Naive thymus-derived CD8-positive, alpha-beta T cell (primary cell): ENCODE data around the gene KIF25. TPM values are rescaled to one million over a fixed set of nuclear protein-coding genes. Genes with fewer than 3 reads are reported as not detected.

ENCODE experiments used
- ATAC-seq, 2 donors: fragments of 150-1000 bp; cut with Tn5 transposase in 1 of 2; sonication (Bioruptor Pico), chemical (Tn5 transposase) in 1 of 2; 1 replicate in 1 of 2; 2 replicates in 1 of 2; pipeline ENCODE4 v1.10.0; 2021; ENCODE audit warnings: mild to moderate bottlenecking in 2 of 2, moderate library complexity in 2 of 2
- POLR2A ChIA-PET: fragments of 350-600 bp; sonication (Branson Sonifier 250); formaldehyde crosslinking; loops from one replicate; lab custom pipeline; 2021; ENCODE audit warnings: antibody characterized with exemption; lab: Charles Lee
- DNase-seq, 10 donors: peaks; one replicate each; pipeline versions ENCODE4 v3.0.0 to v3.0.0-alpha.2; 2020 to 2022
- H3K27ac Mint-ChIP-seq, 10 donors: one replicate each; pipeline ENCODE4 v1.8.0; 2020 to 2022; ENCODE audit warnings: mild to moderate bottlenecking in 10 of 10, mixed read lengths in 10 of 10, moderate library complexity in 4 of 10, inconsistent platforms in 1 of 10
- H3K27me3 Mint-ChIP-seq, 5 donors: one replicate each; pipeline ENCODE4 v1.8.0; 2021 to 2022; ENCODE audit warnings: mixed read lengths in 5 of 5
- H3K36me3 Mint-ChIP-seq, 3 donors: one replicate each; pipeline ENCODE4 v1.8.0; 2020 to 2022; ENCODE audit warnings: mixed read lengths in 3 of 3, mild to moderate bottlenecking in 2 of 3, inconsistent platforms in 1 of 3
- H3K4me1 Mint-ChIP-seq, 4 donors: one replicate each; pipeline ENCODE4 v1.8.0; 2021 to 2022; ENCODE audit warnings: mixed read lengths in 4 of 4
- H3K4me3 Mint-ChIP-seq, 10 donors: one replicate each; pipeline ENCODE4 v1.8.0; 2020 to 2022; ENCODE audit warnings: mild to moderate bottlenecking in 10 of 10, mixed read lengths in 10 of 10, moderate library complexity in 6 of 10, inconsistent platforms in 1 of 10
- H3K9me3 Mint-ChIP-seq, 9 donors: one replicate each; pipeline ENCODE4 v1.8.0; 2020 to 2022; ENCODE audit warnings: mixed read lengths in 9 of 9, mild to moderate bottlenecking in 3 of 9, inconsistent platforms in 1 of 9, moderate library complexity in 1 of 9
- polyA plus RNA-seq, 3 donors: library from polyadenylated mRNA; unstranded; fragments of 300-500 nt; fragmentation: Illumina TruSeq; gene quantifications; one replicate each; pipeline ENCODE4 v1.2.3, GENCODE V29; 2021
- total RNA-seq, 8 experiments: library from RNA in 2 of 8; stranded (reverse) in 2 of 8; gene quantifications; one replicate each; pipeline ENCODE4 v1.2.3 and lab custom pipeline; 2021 to 2026

KIF25 gene
- total and polyA plus RNA-seq, 5 experiments from 2014 or later, result not detected

GRCh38 chr6:168037856-168038255, 40.4 kb downstream of the KIF25 start:
- DNase-seq (no peak), ATAC-seq (no peak)
- H3K27me3 Mint-ChIP-seq, result peaks cover 17 to 54% (median 35%) of the 10 kb centered on the region in 5 donors
- H3K27ac Mint-ChIP-seq, result no peak overlapping the region
- peaks cover 0 to 16% (median 5%) of the 10 kb centered on the region in 4 donors for H3K4me1 Mint-ChIP-seq
- H3K36me3 Mint-ChIP-seq, result peaks cover 5 to 23% (median 15%) of the 10 kb centered on the region in 3 donors
- POLR2A ChIA-PET, result no interaction called here
- H3K9me3 Mint-ChIP-seq, result peaks cover 0 to 67% (median 19%) of the 10 kb centered on the region in 9 donors
- no peak overlapping the region for H3K4me3 Mint-ChIP-seq

GRCh38 chr6:168038576-168039140, 41.2 kb downstream of the KIF25 start:
- Mint-ChIP-seq H3K27ac (no peak overlapping the region), H3K36me3 (peaks cover 4 to 23% (median 15%) of the 10 kb centered on the region in 3 donors), H3K27me3 (peaks cover 13 to 49% (median 29%) of the 10 kb centered on the region in 5 donors), H3K4me3 (no peak overlapping the region), H3K9me3 (peaks cover 0 to 66% (median 19%) of the 10 kb centered on the region in 9 donors), H3K4me1 (peaks cover 0 to 16% (median 5%) of the 10 kb centered on the region in 4 donors)
- POLR2A ChIA-PET, result no interaction called here
- no peak for DNase-seq
- no peak for ATAC-seq

GRCh38 chr6:168039301-168039700, 41.8 kb downstream of the KIF25 start:
- Mint-ChIP-seq H3K27me3 (peaks cover 10 to 43% (median 25%) of the 10 kb centered on the region in 5 donors), H3K9me3 (peaks cover 0 to 64% (median 19%) of the 10 kb centered on the region in 9 donors), H3K4me3 (no peak overlapping the region), H3K4me1 (peaks cover 0 to 16% (median 5%) of the 10 kb centered on the region in 4 donors), H3K36me3 (peaks cover 2 to 23% (median 15%) of the 10 kb centered on the region in 3 donors), H3K27ac (no peak overlapping the region)
- DNase-seq, result no peak
- ATAC-seq, result no peak
- POLR2A ChIA-PET, result no interaction called here

GRCh38 chr6:168039849-168040248, 42.4 kb downstream of the KIF25 start:
- ATAC-seq, result no peak
- peaks cover 2 to 23% (median 13%) of the 10 kb centered on the region in 3 donors for H3K36me3 Mint-ChIP-seq
- POLR2A ChIA-PET, result no interaction called here
- H3K9me3 Mint-ChIP-seq, result peaks cover 0 to 64% (median 19%) of the 10 kb centered on the region in 9 donors
- H3K4me1 Mint-ChIP-seq, result peaks cover 0 to 15% (median 5%) of the 10 kb centered on the region in 4 donors
- H3K4me3 Mint-ChIP-seq, result no peak overlapping the region
- H3K27ac Mint-ChIP-seq, result no peak overlapping the region
- DNase-seq, result no peak
- peaks cover 6 to 37% (median 22%) of the 10 kb centered on the region in 5 donors for H3K27me3 Mint-ChIP-seq

- peaks cover 2 to 18% (median 12%) of the 10 kb centered on the region in 3 donors for H3K36me3 Mint-ChIP-seq
- H3K4me3 Mint-ChIP-seq, result no peak overlapping the region
- H3K27me3 Mint-ChIP-seq, result peaks cover 5 to 26% (median 14%) of the 10 kb centered on the region in 5 donors
- ATAC-seq (no peak), DNase-seq (no peak)
- peaks cover 0 to 4% (median 2%) of the 10 kb centered on the region in 4 donors for H3K4me1 Mint-ChIP-seq
- H3K27ac Mint-ChIP-seq, result no peak overlapping the region
- POLR2A ChIA-PET, result no interaction called here
- peaks cover 0 to 60% (median 19%) of the 10 kb centered on the region in 9 donors for H3K9me3 Mint-ChIP-seq
These were observed 43.5 kb downstream of the KIF25 start for GRCh38 chr6:168040856-168041496.

- ATAC-seq (no peak), DNase-seq (no peak)
- POLR2A ChIA-PET, result no interaction called here
- Mint-ChIP-seq H3K4me1 (no peaks in the 10 kb centered on the region), H3K9me3 (peaks cover 0 to 53% (median 19%) of the 10 kb centered on the region in 9 donors), H3K27ac (no peak overlapping the region), H3K4me3 (no peak overlapping the region), H3K36me3 (peaks cover 2 to 15% (median 7%) of the 10 kb centered on the region in 3 donors), H3K27me3 (peaks cover 0 to 19% (median 9%) of the 10 kb centered on the region in 5 donors)
These were observed 44.5 kb downstream of the KIF25 start for GRCh38 chr6:168041928-168042327.

- Mint-ChIP-seq H3K9me3 (peaks cover 0 to 46% (median 15%) of the 10 kb centered on the region in 9 donors), H3K4me1 (no peaks in the 10 kb centered on the region), H3K27ac (no peak overlapping the region), H3K4me3 (no peak overlapping the region), H3K36me3 (peaks cover 2 to 11% (median 5%) of the 10 kb centered on the region in 3 donors), H3K27me3 (peaks cover 0 to 12% (median 4%) of the 10 kb centered on the region in 5 donors)
- no peak for DNase-seq
- POLR2A ChIA-PET, result no interaction called here
- no peak for ATAC-seq
These were observed 45.1 kb downstream of the KIF25 start for GRCh38 chr6:168042426-168043192.

GRCh38 chr6:168043193-168043847, 45.8 kb downstream of the KIF25 start:
- no peak overlapping the region for H3K27ac Mint-ChIP-seq
- peaks cover 0 to 5% (median 0%) of the 10 kb centered on the region in 5 donors for H3K27me3 Mint-ChIP-seq
- no peak for ATAC-seq
- peaks cover 2 to 11% (median 4%) of the 10 kb centered on the region in 3 donors for H3K36me3 Mint-ChIP-seq
- DNase-seq, result no peak
- POLR2A ChIA-PET, result no interaction called here
- peaks cover 0 to 39% (median 12%) of the 10 kb centered on the region in 9 donors for H3K9me3 Mint-ChIP-seq
- H3K4me1 Mint-ChIP-seq, result no peaks in the 10 kb centered on the region
- H3K4me3 Mint-ChIP-seq, result no peak overlapping the region

- POLR2A ChIA-PET, result no interaction called here
- Mint-ChIP-seq H3K9me3 (peaks cover 0 to 33% (median 8%) of the 10 kb centered on the region in 9 donors), H3K4me1 (no peaks in the 10 kb centered on the region), H3K27ac (no peak overlapping the region), H3K27me3 (no peaks in the 10 kb centered on the region), H3K4me3 (no peak overlapping the region), H3K36me3 (peaks cover 0 to 11% (median 0%) of the 10 kb centered on the region in 3 donors)
- ATAC-seq (no peak), DNase-seq (no peak)
These were observed 46.5 kb downstream of the KIF25 start for GRCh38 chr6:168043848-168044415.

GRCh38 chr6:168044521-168045130, 47.2 kb downstream of the KIF25 start:
- no peaks in the 10 kb centered on the region for H3K4me1 Mint-ChIP-seq

GRCh38 chr6:168045141-168045691, 47.7 kb downstream of the KIF25 start:
- Mint-ChIP-seq H3K27ac (no peak overlapping the region), H3K36me3 (peaks cover 0 to 6% (median 0%) of the 10 kb centered on the region in 3 donors), H3K27me3 (no peaks in the 10 kb centered on the region), H3K9me3 (peaks cover 0 to 22% (median 8%) of the 10 kb centered on the region in 9 donors), H3K4me3 (no peak overlapping the region), H3K4me1 (no peaks in the 10 kb centered on the region)
- POLR2A ChIA-PET, result no interaction called here
- ATAC-seq (no peak), DNase-seq (no peak)

More at GRCh38 chr6:168044521-168045130, 47.2 kb downstream of the KIF25 start:
- Mint-ChIP-seq H3K9me3 (peaks cover 0 to 27% (median 8%) of the 10 kb centered on the region in 9 donors), H3K4me3 (no peak overlapping the region), H3K27ac (no peak overlapping the region), H3K27me3 (no peaks in the 10 kb centered on the region), H3K36me3 (peaks cover 0 to 7% (median 0%) of the 10 kb centered on the region in 3 donors)
- DNase-seq (no peak), ATAC-seq (no peak)
- POLR2A ChIA-PET, result no interaction called here
